Epidermal melanocyte (primary cell): ENCODE measurements around the gene PSD.

Experiments
- DNase-seq: peaks from one replicate; pipeline ENCODE4 v3.0.0; 2011; ENCODE audit warnings: low spot score; ENCODE audit not compliant: insufficient read length

Gene PSD

GRCh38 chr10:102444851-102445250, 26.3 kb upstream of the PSD start:
- DNase-seq = no peak

- DNase-seq = no peak
Observed at GRCh38 chr10:102438374-102438773, 19.8 kb upstream of the PSD start.

GRCh38 chr10:102437515-102437914, 18.9 kb upstream of the PSD start:
- no peak for DNase-seq

GRCh38 chr10:102436312-102436711, 17.7 kb upstream of the PSD start:
- DNase-seq = no peak

- DNase-seq = no peak
Observed at GRCh38 chr10:102435529-102436233, 17.1 kb upstream of the PSD start.

- no peak for DNase-seq
Observed at GRCh38 chr10:102435133-102435497, 16.5 kb upstream of the PSD start.

- DNase-seq = no peak
Observed at GRCh38 chr10:102434394-102435132, 16.0 kb upstream of the PSD start.

GRCh38 chr10:102433619-102434046, 15.0 kb upstream of the PSD start:
- DNase-seq = no peak

- peak; percentile 97 for DNase-seq
Observed at GRCh38 chr10:102432162-102432950, 13.8 kb upstream of the PSD start, which contains the start of gene CUEDC2. Gene CUEDC2, minus strand, starts transcription at chr10:102432574. Its CDS starts 7,386 bp downstream, at chr10:102425188.

- no peak for DNase-seq
Observed at GRCh38 chr10:102431452-102432124, 13.0 kb upstream of the PSD start.

- DNase-seq = no peak
Observed at GRCh38 chr10:102429468-102429867, 10.9 kb upstream of the PSD start.

GRCh38 chr10:102426803-102427287, 8.3 kb upstream of the PSD start:
- no peak for DNase-seq

GRCh38 chr10:102425444-102425843, 6.9 kb upstream of the PSD start:
- no peak for DNase-seq

GRCh38 chr10:102424916-102425315, 6.3 kb upstream of the PSD start:
- DNase-seq = no peak

GRCh38 chr10:102424145-102424544, 5.6 kb upstream of the PSD start:
- DNase-seq = no peak

- no peak for DNase-seq
Observed at GRCh38 chr10:102423372-102423968, 4.9 kb upstream of the PSD start.

GRCh38 chr10:102422545-102423129, 4.1 kb upstream of the PSD start:
- DNase-seq = peak; percentile 83

- no peak for DNase-seq
Observed at GRCh38 chr10:102421757-102422512, 3.4 kb upstream of the PSD start.

- DNase-seq = no peak
Observed at GRCh38 chr10:102421507-102421756, 2.8 kb upstream of the PSD start.
